HG03442 (cell line): ENCODE results near the gene ZMYND12.
A peak's percentile ranks its signal among the peaks of the same experiment; 100 is the strongest.

ENCODE experiments used
- ATAC-seq: cut with Tn5 transposase; IDR thresholded peaks from one replicate; pipeline ENCODE4 v1.9.1; 2021; ENCODE audit warnings: mild to moderate bottlenecking, moderate library complexity; ENCODE audit not compliant: unreplicated experiment

Gene ZMYND12

DNA sequence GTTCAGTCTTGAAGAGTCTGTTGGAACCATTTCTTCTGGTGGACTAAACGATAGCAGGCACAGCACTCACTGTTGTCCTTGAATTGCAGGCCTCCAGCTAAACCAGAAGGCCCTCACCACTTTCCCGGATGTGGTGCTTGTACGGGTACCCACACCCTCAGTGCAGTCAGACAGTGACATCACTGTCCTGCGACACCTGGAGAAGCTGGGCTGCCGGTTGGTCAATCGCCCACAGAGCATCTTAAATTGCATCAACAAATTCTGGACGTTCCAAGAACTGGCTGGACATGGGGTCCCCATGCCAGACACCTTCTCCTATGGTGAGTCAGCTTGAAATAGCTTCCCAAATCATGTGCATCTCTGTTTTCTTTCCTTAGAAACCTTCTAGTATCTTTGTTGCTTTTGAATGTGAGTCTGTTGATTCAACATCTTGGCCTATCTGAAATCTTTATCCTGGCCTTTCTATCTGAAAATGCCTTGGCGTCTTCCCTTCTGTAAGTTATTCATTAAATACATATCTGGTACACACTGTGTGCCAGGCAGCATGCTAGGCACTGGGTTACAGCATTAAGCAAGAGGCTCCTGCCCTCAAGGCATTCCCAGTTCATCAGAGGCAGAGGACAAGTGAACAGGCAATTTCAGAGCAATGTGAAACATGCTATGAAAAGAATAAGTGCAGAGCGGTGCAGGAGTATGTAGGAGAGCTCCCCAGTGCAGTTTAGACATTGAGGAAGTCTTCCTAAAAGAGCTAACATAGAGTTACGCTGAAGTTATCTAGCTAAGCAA lies 56.3 kb downstream of the ZMYND12 start:
- ATAC-seq = no peak

- no peak for ATAC-seq
These were observed 62.6 kb downstream of the ZMYND12 start for GRCh38 chr1:42392967-42393848.

DNA sequence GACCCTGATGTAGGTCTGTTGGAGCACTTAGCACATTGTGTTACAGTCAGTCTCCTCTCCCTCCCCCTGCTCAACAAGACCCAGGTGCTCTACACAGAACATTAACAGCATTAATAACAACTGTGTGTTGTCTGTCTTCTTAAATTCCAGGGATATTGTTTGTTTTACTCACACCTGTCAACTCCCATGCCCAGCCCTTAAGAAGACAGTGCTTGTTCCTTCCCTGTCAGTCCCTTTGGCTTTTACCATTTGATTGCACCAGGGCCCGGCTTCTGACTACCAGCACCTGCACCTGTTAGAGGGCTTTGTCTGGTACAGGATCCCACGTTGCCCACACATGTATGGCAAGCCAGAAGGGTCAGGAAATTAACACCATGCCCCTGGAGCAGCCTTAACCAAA lies 63.6 kb downstream of the ZMYND12 start:
- no peak for ATAC-seq

- ATAC-seq = no peak
These were observed 69.8 kb downstream of the ZMYND12 start for GRCh38 chr1:42386051-42386450.

- no peak for ATAC-seq
These were observed 70.5 kb downstream of the ZMYND12 start for GRCh38 chr1:42385283-42385682.

- ATAC-seq = no peak
These were observed 74.5 kb downstream of the ZMYND12 start for GRCh38 chr1:42381280-42381673.

GRCh38 chr1:42380586-42381279 lies 75.1 kb downstream of the ZMYND12 start, which contains the start of gene RIMKLA:
Gene RIMKLA (plus strand): TSS chr1:42380792. CDS start chr1:42380935, 143 bp downstream.
- peak; percentile 83 for ATAC-seq
